Ovary (tissue), 9 donors: ENCODE measurements around the gene GUCY1A1. TPM values are rescaled to one million over a fixed set of nuclear protein-coding genes. Genes with fewer than 3 reads are reported as not detected.

Experiments used
- DNase-seq, 5 donors: peaks; one replicate each; pipeline ENCODE4 v3.0.0-alpha.2; 2019 to 2020
- H3K27ac ChIP-seq, 2 donors: fragments of 200-600 bp; one replicate each; pipeline versions ENCODE4 v1.5.1 to v1.8.0; 2019 to 2022
- H3K27me3 ChIP-seq: fragments of 200-600 bp; one replicate; pipeline ENCODE4 v1.8.0; 2022
- H3K36me3 ChIP-seq: fragments of 200-600 bp; sonication (generic); one replicate; pipeline ENCODE4 v1.5.1; 2019
- H3K4me1 ChIP-seq: one replicate; pipeline ENCODE4 v1.8.1; 2013; ENCODE audit warnings: mild to moderate bottlenecking, moderate library complexity; ENCODE audit not compliant: insufficient read depth
- H3K4me3 ChIP-seq: fragments of 200-600 bp; sonication (generic); one replicate; pipeline ENCODE4 v1.5.1; 2017
- H3K9me3 ChIP-seq, 2 donors: fragments of 200-600 bp in 1 of 2; sonication (generic) in 1 of 2; one replicate each; pipeline versions ENCODE4 v1.5.1 to v1.8.1; 2013 to 2019; ENCODE audit warnings: mild to moderate bottlenecking in 1 of 2, moderate library complexity in 1 of 2
- CTCF ChIP-seq, 3 donors: fragments of 450-650 bp in 2 of 3; fragments of 200-600 bp in 1 of 3; IDR thresholded peaks; one replicate each; pipeline versions ENCODE4 v1.5.1 to v1.8.0; 2016 to 2022; ENCODE audit warnings: antibody characterized with exemption in 3 of 3, mild to moderate bottlenecking in 1 of 3
- EP300 ChIP-seq: sonication (generic); formaldehyde crosslinking; IDR thresholded peaks from one replicate; pipeline ENCODE4 v1.6.1; 2017; ENCODE audit warnings: antibody characterized with exemption
- POLR2A ChIP-seq: fragments of 450-650 bp; IDR thresholded peaks from one replicate; pipeline ENCODE4 v1.6.1; 2017; ENCODE audit warnings: antibody characterized with exemption, mild to moderate bottlenecking, moderate library complexity
- WGBS, 3 donors: extraction: QIAGEN DNeasy Blood & Tissue Kit in 1 of 3; methylation state at CpG; one replicate each; pipeline versions ENCODE4 v1.1.5 to v1.1.7; 2013 to 2017; 5-methylcytosine and 5-hydroxymethylcytosine counted together
- intact Hi-C, 4 donors: fragments of 100-400 bp; cut with DNase I; formaldehyde crosslinking; loops; one replicate each; pipeline versions ENCODE4 v1.11.0 to v1.15.1; 2022 to 2023
- polyA plus RNA-seq, 2 donors: library from polyadenylated mRNA; stranded (reverse); fragments of 200-250 nt in 1 of 2; fragments of 350-450 nt in 1 of 2; fragmentation: Illumina TruSeq in 1 of 2; extraction: RNeasy Lipid Tissue Mini Kit (QIAGEN cat#74804) in 1 of 2; gene quantifications; one replicate each; pipeline ENCODE4 v1.2.3, GENCODE V29; 2013 to 2014
- total RNA-seq, 7 donors: library from RNA; depleted of rRNA in 2 of 7; stranded (reverse); fragments of >200 nt in 2 of 7; fragmentation: NEBNext Ultra II Directional in 3 of 7; extraction: Animal tissue kit (Norgen Biotek cat#: 25700) in 3 of 7; gene quantifications; one replicate each; pipeline versions ENCODE4 v1.1.0 to v1.2.4, GENCODE V29; 2016 to 2023
- donor health status: DM: no; HTN: no; CAD: no; lungs with moderate emphysema.
- donor health status: DM: no; HTN: no; CAD: no.
- donor health status: Bipolar disorder and iron deficiency.
- donor health status: DM: yes; HTN: yes; CAD: no.
- donor health status: DM: no; HTN: no; CAD: no.
- donor health status: DM: yes; HTN: yes; CAD: no.

GUCY1A1 gene
- total and polyA plus RNA-seq, 9 donors: 3.0 to 26.9 (median 6.4) TPM

- no peak overlapping the region for H3K27ac ChIP-seq
- intact Hi-C loops: no loop called here
- no peak overlapping the region for H3K4me3 ChIP-seq
- H3K36me3 ChIP-seq: no peaks in the 10 kb centered on the region
- no peaks in the 10 kb centered on the region for H3K27me3 ChIP-seq
- no peaks in the 10 kb centered on the region for H3K4me1 ChIP-seq
- H3K9me3 ChIP-seq: no peaks in the 10 kb centered on the region
- no peak for TF ChIP-seq POLR2A
- TF ChIP-seq EP300: no peak
- no peak for TF ChIP-seq CTCF (IDR thresholded peaks at IDR 0.05)
- no peak for DNase-seq
These were observed 46.0 kb upstream of the GUCY1A1 start for GRCh38 chr4:155620637-155621036.

GRCh38 chr4:155624478-155624877 is 42.2 kb upstream of the GUCY1A1 start:
- Histone ChIP-seq H3K4me3 (no peak overlapping the region), H3K9me3 (no peaks in the 10 kb centered on the region), H3K4me1 (no peaks in the 10 kb centered on the region), H3K36me3 (no peaks in the 10 kb centered on the region), H3K27me3 (no peaks in the 10 kb centered on the region), H3K27ac (no peak overlapping the region)
- intact Hi-C loops: no loop called here
- TF ChIP-seq POLR2A (no peak), EP300 (no peak), CTCF (IDR thresholded peaks at IDR 0.05) (no peak)
- DNase-seq: no peak

GRCh38 chr4:155626561-155626960 is 40.1 kb upstream of the GUCY1A1 start:
- no peak for TF ChIP-seq POLR2A
- TF ChIP-seq CTCF (IDR thresholded peaks at IDR 0.05): no peak
- no peak for TF ChIP-seq EP300
- Histone ChIP-seq H3K27ac (no peak overlapping the region), H3K4me3 (no peak overlapping the region), H3K4me1 (no peaks in the 10 kb centered on the region), H3K9me3 (no peaks in the 10 kb centered on the region), H3K36me3 (no peaks in the 10 kb centered on the region), H3K27me3 (no peaks in the 10 kb centered on the region)
- intact Hi-C loops: no loop called here
- DNase-seq: no peak
- WGBS, 3 donors: 77 to 87% (median 83%) methylated on average over 3 of the region's 3 CpGs

GRCh38 chr4:155629183-155629825 is 37.3 kb upstream of the GUCY1A1 start:
- Histone ChIP-seq H3K27me3 (no peaks in the 10 kb centered on the region), H3K4me1 (no peaks in the 10 kb centered on the region), H3K4me3 (no peak overlapping the region), H3K9me3 (no peaks in the 10 kb centered on the region), H3K36me3 (no peaks in the 10 kb centered on the region), H3K27ac (no peak overlapping the region)
- DNase-seq: no peak
- intact Hi-C loops: no loop called here
- TF ChIP-seq POLR2A (no peak), EP300 (no peak)
- WGBS, 3 donors: 58 to 65% (median 62%) methylated on average over 3 of the region's 3 CpGs

GRCh38 chr4:155629956-155630355 is 36.7 kb upstream of the GUCY1A1 start:
- no peaks in the 10 kb centered on the region for H3K27me3 ChIP-seq
- no peaks in the 10 kb centered on the region for H3K36me3 ChIP-seq
- WGBS, 3 donors: 24 to 53% (median 45%) methylated on average over 1 of the region's 1 CpG
- DNase-seq: no peak
- H3K4me1 ChIP-seq: no peaks in the 10 kb centered on the region
- no peak overlapping the region for H3K4me3 ChIP-seq
- TF ChIP-seq CTCF (IDR thresholded peaks at IDR 0.05) (no peak), POLR2A (no peak), EP300 (no peak)
- intact Hi-C loops: no loop called here
- no peaks in the 10 kb centered on the region for H3K9me3 ChIP-seq
- no peak overlapping the region for H3K27ac ChIP-seq
